K562 (cell line): ENCODE measurements around the gene KCTD4.

Experiments used
- FOXA1 ChIP-seq: fragments of 450-650 bp; IDR thresholded peaks from 2 replicates; pipeline ENCODE4 v1.6.1; 2016; ENCODE audit warnings: mild to moderate bottlenecking, borderline replicate concordance
- NONO ChIP-seq, 2 experiments: fragments of 200-400 bp in 1 of 2; fragments of 450-650 bp in 1 of 2; formaldehyde crosslinking in 1 of 2; IDR thresholded peaks; 2 replicates each; pipeline ENCODE4 v1.6.1; 2017; ENCODE audit warnings: low read depth in 2 of 2, mild to moderate bottlenecking in 2 of 2, moderate library complexity in 2 of 2, low read length in 1 of 2
- PHB ChIP-seq: fragments of 250-450 bp; sonication (Bioruptor Pico); IDR thresholded peaks from 2 replicates; pipeline ENCODE4 v1.5.0; 2021
- RCOR1 ChIP-seq, 2 experiments: IDR thresholded peaks; 2 replicates each; pipeline ENCODE4 v1.6.1; 2012; ENCODE audit warnings: low read depth in 2 of 2, low read length in 2 of 2, borderline replicate concordance in 1 of 2, improper control_type of control experiment in 1 of 2
- ZC3H4 ChIP-seq: sonication (generic); formaldehyde crosslinking; IDR thresholded peaks from 2 replicates; pipeline ENCODE4 v1.9.0; 2021; ENCODE audit warnings: missing genetic modification reagents, borderline replicate concordance
- ZKSCAN1 ChIP-seq: fragments of 150-350 bp; IDR thresholded peaks from 2 replicates; pipeline ENCODE4 v1.6.1; 2016; ENCODE audit warnings: low read depth, low read length
- ZNF24 ChIP-seq: fragments of 450-650 bp; IDR thresholded peaks from 2 replicates; pipeline ENCODE4 v1.6.1; 2016
- ZNF253 ChIP-seq: fragments of 250-450 bp; sonication (Bioruptor Pico); conservative IDR thresholded peaks from 2 replicates; pipeline ENCODE4 v1.6.1; 2021; ENCODE audit warnings: mild to moderate bottlenecking
- ZNF589 ChIP-seq: fragments of 200-800 bp; sonication (Bioruptor generic); IDR thresholded peaks from 2 replicates; pipeline ENCODE4 v1.6.1; 2016; ENCODE audit warnings: low read depth, missing genetic modification characterization, missing compliant biosample characterization
- TF ChIP-seq, protein P1 (sequence below): sonication (generic); formaldehyde crosslinking; IDR thresholded peaks from 2 replicates; pipeline ENCODE4 v1.8.0; 2022; ENCODE audit warnings: mild to moderate bottlenecking, missing genetic modification reagents

DNA sequence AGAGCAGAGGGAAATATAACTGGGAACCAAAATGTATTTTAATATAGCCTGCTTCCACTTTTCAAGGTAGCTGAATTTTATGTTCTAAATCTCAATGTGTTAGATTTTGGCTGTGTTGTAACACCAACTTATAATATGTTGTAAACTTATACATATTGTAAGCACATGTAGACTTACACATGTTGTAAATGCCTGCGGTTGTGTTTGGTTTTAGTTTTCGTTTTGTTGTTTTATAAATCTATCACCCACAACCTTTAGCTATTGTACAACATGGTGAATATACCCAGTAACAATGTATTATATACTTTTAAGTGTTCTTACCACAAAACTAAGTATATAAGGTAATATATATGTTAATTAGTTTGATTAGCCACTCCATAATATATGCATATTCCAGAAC, 15.6 kb downstream of the KCTD4 start:
- TF ChIP-seq ZNF24 (no peak), ZNF253 (CRISPR knock-in tag) (no peak), PHB (CRISPR knock-in tag) (no peak), RCOR1 (IDR thresholded peaks at IDR 0.05; ENCODE audit: borderline replicate concordance in 1 of 2, low read depth in 2 of 2, low read length in 2 of 2) (no peak), ZC3H4 (no peak), NONO (IDR thresholded peaks at IDR 0.05; ENCODE audit: low read depth in 2 of 2, low read length in 1 of 2) (no peak), ZNF589 (CRISPR knock-in tag) (no peak), ZKSCAN1 (no peak), FOXA1 (no peak)
- TF ChIP-seq, protein P1, sequence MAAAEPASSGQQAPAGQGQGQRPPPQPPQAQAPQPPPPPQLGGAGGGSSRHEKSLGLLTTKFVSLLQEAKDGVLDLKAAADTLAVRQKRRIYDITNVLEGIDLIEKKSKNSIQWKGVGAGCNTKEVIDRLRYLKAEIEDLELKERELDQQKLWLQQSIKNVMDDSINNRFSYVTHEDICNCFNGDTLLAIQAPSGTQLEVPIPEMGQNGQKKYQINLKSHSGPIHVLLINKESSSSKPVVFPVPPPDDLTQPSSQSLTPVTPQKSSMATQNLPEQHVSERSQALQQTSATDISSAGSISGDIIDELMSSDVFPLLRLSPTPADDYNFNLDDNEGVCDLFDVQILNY (CRISPR knock-in tag), result no peak
